T-cell (primary cell): Measurements from ENCODE around the gene PIGZ. TPM values are rescaled to one million over a fixed set of nuclear protein-coding genes. Genes with fewer than 3 reads are reported as not detected.
A peak's percentile ranks its signal among the peaks of the same experiment; 100 is the strongest.

Experiments used
- ATAC-seq, 4 experiments: fragments of 200-7000 bp in 3 of 4; fragments of 150-1000 bp in 1 of 4; cut with Tn5 transposase; replicated peaks in 1 of 4; 1 replicate in 3 of 4; 2 replicates in 1 of 4; pipeline ENCODE4 v1.10.0; 2021; ENCODE audit warnings: moderate library complexity in 3 of 4, mild to moderate bottlenecking in 2 of 4, moderate number of reproducible peaks in 1 of 4
- CTCF ChIA-PET, 2 donors: fragments of 300-600 bp; sonication (Branson Sonifier 250); formaldehyde crosslinking; loops; one replicate each; lab custom pipeline; 2022; ENCODE audit warnings: antibody characterized with exemption in 2 of 2; lab: Charles Lee
- POLR2A ChIA-PET, 2 donors: fragments of 300-600 bp; sonication (Branson Sonifier 250); formaldehyde crosslinking; loops; one replicate each; lab custom pipeline; 2022; ENCODE audit warnings: antibody characterized with exemption in 2 of 2; lab: Charles Lee
- DNase-seq, 35 experiments: peaks; one replicate each; pipeline versions ENCODE4 v3.0.0 to v3.0.0-alpha.2; 2013 to 2023
- H3K27ac ChIP-seq: one replicate; pipeline ENCODE4 v1.5.1; 2013; ENCODE audit warnings: low read length
- H3K27me3 ChIP-seq, 2 experiments: replicated peaks in 1 of 2; 1 replicate in 1 of 2; 2 replicates in 1 of 2; pipeline versions ENCODE4 v1.6.1 to v1.7.0; 2013; ENCODE audit warnings: low read length in 1 of 2, mixed read lengths in 1 of 2; ENCODE audit not compliant: control insufficient read depth in 2 of 2, insufficient read depth in 2 of 2; ENCODE audit errors: extremely low read depth in 1 of 2
- H3K36me3 ChIP-seq, 2 donors: 1 replicate in 1 of 2; 2 replicates in 1 of 2; pipeline versions ENCODE4 v1.6.1 to v1.7.0; 2013; ENCODE audit warnings: low read length in 1 of 2; ENCODE audit not compliant: control insufficient read depth in 2 of 2, insufficient read depth in 1 of 2; ENCODE audit errors: extremely low read depth in 1 of 2
- H3K4me1 ChIP-seq, 2 experiments: 1 replicate in 1 of 2; 2 replicates in 1 of 2; pipeline versions ENCODE4 v1.6.1 to v1.7.0; 2013; ENCODE audit warnings: low read length in 2 of 2, mixed read lengths in 1 of 2; ENCODE audit not compliant: insufficient read depth in 2 of 2, control insufficient read depth in 1 of 2; ENCODE audit errors: extremely low read depth in 1 of 2
- H3K4me3 ChIP-seq, 2 donors: 1 replicate in 1 of 2; 2 replicates in 1 of 2; pipeline versions ENCODE4 v1.5.1 to v1.7.0; 2013; ENCODE audit warnings: mild to moderate bottlenecking in 2 of 2, low read length in 1 of 2, moderate library complexity in 1 of 2; ENCODE audit not compliant: control insufficient read depth in 1 of 2; ENCODE audit errors: extremely low read depth in 1 of 2
- H3K9me3 ChIP-seq: 2 replicates; pipeline ENCODE4 v1.7.0; 2013
- H3K27ac Mint-ChIP-seq, 2 donors: one replicate each; pipeline ENCODE4 v1.8.0; 2020 to 2021; ENCODE audit warnings: mild to moderate bottlenecking in 2 of 2, mixed read lengths in 2 of 2
- H3K27me3 Mint-ChIP-seq, 2 donors: one replicate each; pipeline ENCODE4 v1.8.0; 2021 to 2022; ENCODE audit warnings: mixed read lengths in 2 of 2
- H3K36me3 Mint-ChIP-seq: one replicate; pipeline ENCODE4 v1.8.0; 2021; ENCODE audit warnings: mixed read lengths
- H3K4me1 Mint-ChIP-seq, 3 donors: one replicate each; pipeline ENCODE4 v1.8.0; 2020 to 2022; ENCODE audit warnings: mixed read lengths in 3 of 3, mild to moderate bottlenecking in 1 of 3
- H3K4me3 Mint-ChIP-seq, 3 donors: one replicate each; pipeline ENCODE4 v1.8.0; 2020 to 2022; ENCODE audit warnings: mild to moderate bottlenecking in 3 of 3, mixed read lengths in 3 of 3, moderate library complexity in 3 of 3
- H3K9me3 Mint-ChIP-seq, 3 donors: one replicate each; pipeline ENCODE4 v1.8.0; 2020 to 2022; ENCODE audit warnings: mixed read lengths in 3 of 3
- WGBS: methylation state at CpG from one replicate; pipeline ENCODE4 v1.1.5; 2013; ENCODE audit warnings: missing lambda C conversion rate; ENCODE audit not compliant: insufficient coverage; 5-methylcytosine and 5-hydroxymethylcytosine counted together
- total RNA-seq, 35 experiments: library from RNA in 6 of 35; stranded (reverse) in 6 of 35; fragments of 120-200 nt in 1 of 35; gene quantifications; one replicate each; pipeline versions ENCODE4 v1.2.1 to v1.2.4 and lab custom pipeline; 2013 to 2026

The PIGZ gene
- 1 to 10 TPM in 3 of 5 donors, under 1 TPM in 2; 0.28 to 1.3 (median 1.1) TPM for total RNA-seq
- 0.70 TPM for total RNA-seq (2013)
- total RNA-seq (lab: John Stamatoyannopoulos, UW), result 0 to 0.65 (median 0.22) reads per million in 29 experiments

- DNase-seq, result peak in 8 of 35 experiments; percentile 12 to 59 (median 30)
- Mint-ChIP-seq H3K36me3 (no peaks in the 10 kb centered on the region), H3K4me3 (peak within 1 kb of the TSS; percentile 73 to 82 (median 81)), H3K9me3 (no peaks in the 10 kb centered on the region), H3K4me1 (peaks cover 8 to 16% (median 9%) of the 10 kb centered on the region in 3 donors), H3K27me3 (peaks cover 0 to 12% of the 10 kb centered on the region in 2 donors), H3K27ac (no peak within 1 kb of the TSS)
- peak; percentile 71 to 76 (median 75) for ATAC-seq
- 6% methylated on average over 91 of the region's 98 CpGs for WGBS
- H3K9me3 ChIP-seq, result no peaks in the 10 kb centered on the region
- ChIA-PET POLR2A (interaction anchor here in 1 of 2 donors (0.5 to 0.6 kb wide), 2 partner anchors 264 to 851 kb away, joined by 3 to 4 read pairs; no protein-coding TSS in a partner anchor), CTCF (interaction anchor here in 1 of 2 donors (0.5 kb wide), 1 partner anchor 330 kb away, joined by 4 read pairs; the partner anchor contains the start of gene DLG1)
- H3K4me3 ChIP-seq, result peak within 1 kb of the TSS; percentile 47 to 68
- no peaks in the 10 kb centered on the region for H3K36me3 ChIP-seq
- H3K4me1 ChIP-seq, result peaks cover 0 to 11% of the 10 kb centered on the region in 2 experiments
- peaks cover 0 to 20% of the 10 kb centered on the region in 2 experiments for H3K27me3 ChIP-seq
- H3K27ac ChIP-seq, result no peak within 1 kb of the TSS
These were observed at the start of gene PIGZ for GRCh38 chr3:196968233-196969133. Gene PIGZ, minus strand, starts transcription at chr3:196968833. Its CDS starts 16,802 bp downstream, at chr3:196952031.

GRCh38 chr3:197017003-197017402 lies 48.4 kb upstream of the PIGZ start:
- DNase-seq, result no peak
- no peaks in the 10 kb centered on the region for H3K27me3 Mint-ChIP-seq
- no peak for ATAC-seq
- no peaks in the 10 kb centered on the region for H3K4me1 Mint-ChIP-seq
- H3K36me3 Mint-ChIP-seq, result no peaks in the 10 kb centered on the region
- no peak overlapping the region for H3K27ac ChIP-seq
- H3K4me3 Mint-ChIP-seq, result no peak overlapping the region
- no peak overlapping the region for H3K27ac Mint-ChIP-seq
- ChIA-PET POLR2A (no interaction called here), CTCF (no interaction called here)
- no peak overlapping the region for H3K4me3 ChIP-seq
- H3K27me3 ChIP-seq, result peaks cover 0 to 8% of the 10 kb centered on the region in 2 experiments
- H3K4me1 ChIP-seq, result no peaks in the 10 kb centered on the region
- 93% methylated on average over 15 of the region's 18 CpGs for WGBS
- no peaks in the 10 kb centered on the region for H3K36me3 ChIP-seq
- H3K9me3 ChIP-seq, result no peaks in the 10 kb centered on the region
- H3K9me3 Mint-ChIP-seq, result no peaks in the 10 kb centered on the region

- no peak for DNase-seq
- Histone ChIP-seq H3K4me1 (no peaks in the 10 kb centered on the region), H3K27ac (no peak overlapping the region), H3K4me3 (no peak overlapping the region), H3K27me3 (peaks cover 0 to 9% of the 10 kb centered on the region in 2 experiments), H3K36me3 (no peaks in the 10 kb centered on the region), H3K9me3 (no peaks in the 10 kb centered on the region)
- H3K27me3 Mint-ChIP-seq, result no peaks in the 10 kb centered on the region
- no peak overlapping the region for H3K4me3 Mint-ChIP-seq
- no peaks in the 10 kb centered on the region for H3K4me1 Mint-ChIP-seq
- ChIA-PET POLR2A (no interaction called here), CTCF (no interaction called here)
- H3K9me3 Mint-ChIP-seq, result no peaks in the 10 kb centered on the region
- H3K27ac Mint-ChIP-seq, result no peak overlapping the region
- no peak for ATAC-seq
- no peaks in the 10 kb centered on the region for H3K36me3 Mint-ChIP-seq
- 92% methylated on average over 24 of the region's 28 CpGs for WGBS
These were observed 47.4 kb upstream of the PIGZ start for GRCh38 chr3:197015790-197016736.

- no peak for DNase-seq
- ChIA-PET CTCF (no interaction called here), POLR2A (no interaction called here)
These were observed 46.4 kb upstream of the PIGZ start for GRCh38 chr3:197014942-197015575.

GRCh38 chr3:197014024-197014423 lies 45.4 kb upstream of the PIGZ start:
- no peaks in the 10 kb centered on the region for H3K9me3 ChIP-seq
- H3K27me3 ChIP-seq, result peaks cover 0 to 9% of the 10 kb centered on the region in 2 experiments
- no peaks in the 10 kb centered on the region for H3K9me3 Mint-ChIP-seq
- H3K27ac Mint-ChIP-seq, result no peak overlapping the region
- H3K4me1 Mint-ChIP-seq, result no peaks in the 10 kb centered on the region
- no peaks in the 10 kb centered on the region for H3K36me3 Mint-ChIP-seq
- no peak overlapping the region for H3K4me3 ChIP-seq
- no peak overlapping the region for H3K27ac ChIP-seq
- POLR2A ChIA-PET, result no interaction called here
- WGBS, result 100% methylated on average over 3 of the region's 6 CpGs
- H3K27me3 Mint-ChIP-seq, result no peaks in the 10 kb centered on the region
- H3K4me3 Mint-ChIP-seq, result no peak overlapping the region
- H3K36me3 ChIP-seq, result no peaks in the 10 kb centered on the region
- no peaks in the 10 kb centered on the region for H3K4me1 ChIP-seq
- ATAC-seq (no peak), DNase-seq (no peak)
- CTCF ChIA-PET, result no interaction called here

More at GRCh38 chr3:197014942-197015575, 46.4 kb upstream of the PIGZ start:
- H3K36me3 ChIP-seq, result no peaks in the 10 kb centered on the region
- H3K4me1 ChIP-seq, result no peaks in the 10 kb centered on the region
- H3K27ac ChIP-seq, result no peak overlapping the region
- no peak overlapping the region for H3K4me3 ChIP-seq
- Mint-ChIP-seq H3K4me1 (no peaks in the 10 kb centered on the region), H3K27ac (peak overlapping the region in 1 of 2 donors; percentile 65), H3K36me3 (no peaks in the 10 kb centered on the region), H3K4me3 (no peak overlapping the region), H3K27me3 (no peaks in the 10 kb centered on the region), H3K9me3 (no peaks in the 10 kb centered on the region)
- no peaks in the 10 kb centered on the region for H3K9me3 ChIP-seq
- no peak for ATAC-seq
- 96% methylated on average over 9 of the region's 22 CpGs for WGBS
- H3K27me3 ChIP-seq, result peaks cover 0 to 9% of the 10 kb centered on the region in 2 experiments
